ENCODE data around the gene SYT8. TPM values are rescaled to one million over a fixed set of nuclear protein-coding genes. Genes with fewer than 3 reads are reported as not detected.
"Not testable (repeated sequence)": the region's sequence is repeated elsewhere in the genome, so short reads cannot be mapped to it uniquely, and the experiment has no call there.

Gene SYT8
- total RNA-seq, 1 donor from 2014 or later = 0.53 TPM

DNA sequence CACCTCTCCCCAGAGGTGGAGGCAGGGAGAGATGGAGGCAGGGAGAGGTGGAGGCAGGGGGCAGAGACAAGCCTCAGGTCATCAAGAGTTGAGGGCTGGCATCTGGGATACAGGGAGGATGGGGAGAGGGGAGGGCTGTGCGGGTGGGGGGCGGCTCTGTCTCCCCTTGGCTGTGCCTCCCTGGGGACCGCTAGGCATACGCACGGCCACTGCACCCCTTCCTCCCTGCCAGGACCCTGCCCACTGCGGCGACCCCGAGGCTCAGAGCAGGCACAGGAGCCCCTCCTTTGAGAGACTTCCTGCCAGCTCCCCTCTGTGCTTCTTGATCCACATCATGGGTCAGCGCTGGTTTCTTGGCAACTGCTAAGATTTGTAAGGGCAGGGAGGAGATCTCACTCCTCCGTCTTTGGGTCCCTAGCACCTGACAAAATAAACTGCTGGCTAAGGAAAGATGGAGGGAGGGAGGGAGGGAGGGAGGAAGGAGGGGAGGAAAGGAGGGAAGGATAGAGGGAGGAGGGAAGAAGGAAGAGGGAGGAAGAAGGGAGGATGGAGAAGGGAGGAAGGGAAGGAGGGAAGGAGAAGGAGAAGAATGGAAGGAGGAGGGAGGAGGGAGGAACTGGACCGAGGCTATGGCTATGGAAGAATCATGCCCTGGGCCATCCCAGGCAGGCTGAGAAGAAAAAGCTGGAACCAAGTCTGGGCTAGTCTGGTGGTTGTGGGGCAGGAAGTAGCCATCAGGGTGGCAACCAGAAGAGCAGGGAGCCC lies 38.4 kb downstream of the SYT8 start:
- DNase-seq (ENCODE audit: low read depth) (peak; percentile 68), FAIRE-seq (no peak)
- TF ChIP-seq, protein P1, sequence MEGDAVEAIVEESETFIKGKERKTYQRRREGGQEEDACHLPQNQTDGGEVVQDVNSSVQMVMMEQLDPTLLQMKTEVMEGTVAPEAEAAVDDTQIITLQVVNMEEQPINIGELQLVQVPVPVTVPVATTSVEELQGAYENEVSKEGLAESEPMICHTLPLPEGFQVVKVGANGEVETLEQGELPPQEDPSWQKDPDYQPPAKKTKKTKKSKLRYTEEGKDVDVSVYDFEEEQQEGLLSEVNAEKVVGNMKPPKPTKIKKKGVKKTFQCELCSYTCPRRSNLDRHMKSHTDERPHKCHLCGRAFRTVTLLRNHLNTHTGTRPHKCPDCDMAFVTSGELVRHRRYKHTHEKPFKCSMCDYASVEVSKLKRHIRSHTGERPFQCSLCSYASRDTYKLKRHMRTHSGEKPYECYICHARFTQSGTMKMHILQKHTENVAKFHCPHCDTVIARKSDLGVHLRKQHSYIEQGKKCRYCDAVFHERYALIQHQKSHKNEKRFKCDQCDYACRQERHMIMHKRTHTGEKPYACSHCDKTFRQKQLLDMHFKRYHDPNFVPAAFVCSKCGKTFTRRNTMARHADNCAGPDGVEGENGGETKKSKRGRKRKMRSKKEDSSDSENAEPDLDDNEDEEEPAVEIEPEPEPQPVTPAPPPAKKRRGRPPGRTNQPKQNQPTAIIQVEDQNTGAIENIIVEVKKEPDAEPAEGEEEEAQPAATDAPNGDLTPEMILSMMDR (IDR thresholded peaks at IDR 0.05; ENCODE audit: insufficient read depth, low read length, severe bottlenecking) = no peak
- Histone ChIP-seq H3K27me3 (ENCODE audit: control insufficient read depth, insufficient read depth, low read length) (peaks cover 3% of the 10 kb centered on the region), H3K36me3 (ENCODE audit: control insufficient read depth, insufficient read depth, low read length) (no peaks in the 10 kb centered on the region), H3K4me3 (ENCODE audit: low read depth, low read length) (no peak overlapping the region)

- H3K27me3 ChIP-seq (ENCODE audit: control insufficient read depth, insufficient read depth, low read length); H3K36me3 ChIP-seq (ENCODE audit: control insufficient read depth, insufficient read depth, low read length); DNase-seq (ENCODE audit: low read depth); H3K4me3 ChIP-seq (ENCODE audit: low read depth, low read length); FAIRE-seq: not testable (repeated sequence)
These were observed 39.0 kb downstream of the SYT8 start for GRCh38 chr11:1873813-1874150.

DNA sequence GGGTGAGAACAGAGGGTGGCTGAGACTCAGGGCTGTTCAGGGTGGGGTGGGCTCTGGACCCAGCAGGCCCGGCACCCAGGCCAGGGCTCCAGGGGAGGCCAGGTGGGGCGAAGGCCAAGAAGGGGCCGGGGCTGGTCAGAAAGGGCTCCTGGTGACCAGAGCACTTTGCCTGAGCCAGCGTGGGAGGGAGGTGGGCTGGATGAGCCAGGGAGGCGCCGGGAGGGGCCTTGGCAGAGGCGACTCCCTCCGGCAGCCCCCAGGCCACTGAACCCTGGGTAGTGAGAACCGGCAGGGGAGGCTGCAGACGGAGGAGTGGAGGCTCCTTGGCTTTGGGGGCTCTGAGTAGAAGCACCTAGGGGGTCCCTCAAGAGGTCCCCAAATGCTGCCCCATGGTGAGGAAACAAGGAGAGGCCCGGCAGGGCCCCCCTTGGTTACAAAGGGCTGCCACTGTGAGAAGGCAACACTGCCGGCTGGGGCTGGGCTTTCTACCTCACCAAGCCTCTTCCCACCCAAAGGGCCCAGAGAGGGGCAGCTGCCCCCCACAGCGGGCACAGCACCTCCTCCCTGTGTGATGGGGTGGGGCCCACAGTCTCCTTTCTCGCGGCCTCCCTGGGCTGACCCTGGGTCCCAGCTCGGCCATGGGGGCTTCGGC lies 39.8 kb downstream of the SYT8 start:
- not testable (repeated sequence) for H3K4me3 ChIP-seq (ENCODE audit: low read depth, low read length); FAIRE-seq; DNase-seq (ENCODE audit: low read depth)

DNA sequence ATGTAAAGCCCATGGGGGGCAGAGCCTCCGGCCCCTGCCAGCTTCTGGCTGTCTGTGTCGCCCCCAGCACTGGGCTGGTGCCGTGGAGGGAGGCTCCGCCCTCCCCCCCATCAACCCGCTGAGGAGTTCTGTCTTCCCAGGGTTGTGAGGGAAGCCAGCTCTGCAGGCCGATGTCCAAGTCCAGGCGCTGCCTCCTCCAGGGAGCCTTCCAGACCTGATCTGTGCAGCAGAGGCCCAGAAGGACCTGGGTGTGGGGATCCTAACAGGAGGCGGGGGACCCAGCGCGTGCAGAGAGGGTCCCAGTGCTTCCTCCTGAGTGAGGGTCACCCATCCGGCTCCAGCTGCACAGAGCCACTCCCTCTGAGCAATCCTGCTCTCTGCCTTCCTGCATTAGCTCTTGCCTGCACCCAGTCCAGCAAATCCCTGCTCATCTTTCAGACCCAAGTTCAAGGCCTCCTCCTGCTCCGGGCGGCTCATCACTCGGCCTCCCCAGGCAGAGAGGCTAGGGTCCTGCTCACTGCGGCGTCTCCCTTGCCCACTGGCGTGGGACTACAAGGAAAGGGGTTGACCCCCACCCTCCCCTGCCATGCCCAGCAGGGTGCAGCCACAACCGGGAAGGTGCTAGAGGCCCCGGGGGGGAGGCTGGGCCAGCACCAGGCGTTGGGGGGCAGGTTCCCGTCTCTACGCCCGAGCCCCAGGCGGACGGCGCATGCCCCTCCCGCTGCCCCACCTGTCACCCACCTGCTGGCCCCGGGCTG lies 40.5 kb downstream of the SYT8 start:
- Histone ChIP-seq H3K27me3 (ENCODE audit: control insufficient read depth, insufficient read depth, low read length) (peaks cover 3% of the 10 kb centered on the region), H3K36me3 (ENCODE audit: control insufficient read depth, insufficient read depth, low read length) (no peaks in the 10 kb centered on the region), H3K4me3 (ENCODE audit: low read depth, low read length) (no peak overlapping the region)
- no peak for FAIRE-seq
- TF ChIP-seq, protein P1 (IDR thresholded peaks at IDR 0.05; ENCODE audit: insufficient read depth, low read length, severe bottlenecking) = no peak
- DNase-seq (ENCODE audit: low read depth) = no peak

More for the DNA sequence above, 39.8 kb downstream of the SYT8 start:
- H3K36me3 ChIP-seq (ENCODE audit: control insufficient read depth, insufficient read depth, low read length); H3K27me3 ChIP-seq (ENCODE audit: control insufficient read depth, insufficient read depth, low read length): not testable (repeated sequence)

DNA sequence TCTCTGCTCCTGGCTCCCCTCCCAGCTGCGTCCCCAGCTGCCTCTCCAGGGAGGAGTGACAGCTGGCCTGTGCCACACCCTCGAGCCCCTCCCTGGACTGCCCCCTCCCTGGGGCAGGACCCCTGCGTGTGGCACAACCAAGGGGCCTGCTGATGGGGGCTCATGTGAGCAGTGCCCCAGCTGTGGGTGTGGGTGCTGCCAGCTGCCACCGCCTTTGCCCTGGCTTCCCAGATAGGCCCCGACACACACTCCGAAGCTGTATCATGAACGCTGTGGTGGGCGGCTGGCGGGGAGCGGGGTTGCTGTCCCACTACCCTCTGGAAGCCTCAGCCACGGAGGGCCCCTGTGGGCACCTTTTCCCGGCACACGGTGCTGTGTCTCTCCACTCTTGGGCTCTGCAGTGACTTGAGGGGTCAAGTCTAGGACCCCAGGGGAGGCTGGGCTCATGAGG lies 41.1 kb downstream of the SYT8 start:
- H3K4me3 ChIP-seq (ENCODE audit: low read depth, low read length); H3K27me3 ChIP-seq (ENCODE audit: control insufficient read depth, insufficient read depth, low read length); H3K36me3 ChIP-seq (ENCODE audit: control insufficient read depth, insufficient read depth, low read length); FAIRE-seq; DNase-seq (ENCODE audit: low read depth): not testable (repeated sequence)

GRCh38 chr11:1876361-1877063 lies 41.7 kb downstream of the SYT8 start:
- no peaks in the 10 kb centered on the region for H3K27me3 ChIP-seq (ENCODE audit: control insufficient read depth, insufficient read depth, low read length)
- H3K4me3 ChIP-seq (ENCODE audit: low read depth, low read length) = no peak overlapping the region
- no peak for DNase-seq (ENCODE audit: low read depth)
- FAIRE-seq = peak; percentile 66
- H3K36me3 ChIP-seq (ENCODE audit: control insufficient read depth, insufficient read depth, low read length) = no peaks in the 10 kb centered on the region
- TF ChIP-seq, protein P1 (IDR thresholded peaks at IDR 0.05; ENCODE audit: insufficient read depth, low read length, severe bottlenecking) = peak; percentile 44

Data from bronchial epithelial cell (primary cell).